GM23338 (cell line): ENCODE data around the gene HBD. TPM values are rescaled to one million over a fixed set of nuclear protein-coding genes. Genes with fewer than 3 reads are reported as not detected.

ENCODE experiments used
- ATAC-seq: fragments of 200-7000 bp; cut with Tn5 transposase; 3 replicates; pipeline ENCODE4 v1.9.1; 2020
- DNase-seq: peaks from one replicate; pipeline ENCODE4 v3.0.0-alpha.2; 2015; ENCODE audit warnings: low spot score
- H2AFZ ChIP-seq: fragments of 200-600 bp; sonication (generic); 2 replicates; pipeline ENCODE4 v1.8.0; 2016; ENCODE audit warnings: antibody characterized with exemption, mild to moderate bottlenecking, moderate library complexity
- H3F3A ChIP-seq: fragments of 200-600 bp; sonication (generic); replicated peaks from 2 replicates; pipeline ENCODE4 v1.8.0; 2017; ENCODE audit warnings: antibody characterized with exemption, mixed run types, low read depth
- H3K27ac ChIP-seq: fragments of 200-600 bp; sonication (generic); 2 replicates; pipeline ENCODE4 v1.6.1; 2016; ENCODE audit warnings: low read depth
- H3K27me3 ChIP-seq: fragments of 200-600 bp; sonication (generic); 2 replicates; pipeline ENCODE4 v1.8.0; 2016; ENCODE audit warnings: mild to moderate bottlenecking, mixed run types, moderate library complexity; ENCODE audit not compliant: insufficient read depth
- H3K36me3 ChIP-seq: fragments of 200-600 bp; sonication (generic); 2 replicates; pipeline ENCODE4 v1.8.0; 2016; ENCODE audit warnings: mild to moderate bottlenecking; ENCODE audit not compliant: insufficient read depth
- H3K4me1 ChIP-seq: fragments of 200-600 bp; sonication (generic); 2 replicates; pipeline ENCODE4 v1.8.0; 2016; ENCODE audit warnings: mild to moderate bottlenecking, moderate library complexity; ENCODE audit not compliant: insufficient read depth
- H3K4me2 ChIP-seq: fragments of 200-600 bp; sonication (generic); 2 replicates; pipeline ENCODE4 v1.7.1; 2017; ENCODE audit warnings: mixed run types
- H3K4me3 ChIP-seq: fragments of 200-600 bp; sonication (generic); 2 replicates; pipeline ENCODE4 v1.6.1; 2016; ENCODE audit warnings: mixed run types
- H3K79me2 ChIP-seq: fragments of 200-600 bp; sonication (generic); replicated peaks from 2 replicates; pipeline ENCODE4 v1.8.0; 2017; ENCODE audit warnings: mild to moderate bottlenecking; ENCODE audit not compliant: insufficient read depth
- H3K9me2 ChIP-seq: fragments of 200-600 bp; sonication (generic); 2 replicates; pipeline ENCODE4 v1.8.0; 2017; ENCODE audit not compliant: insufficient read depth
- H4K20me1 ChIP-seq: fragments of 200-600 bp; sonication (generic); replicated peaks from 2 replicates; pipeline ENCODE4 v1.8.0; 2017; ENCODE audit warnings: mild to moderate bottlenecking; ENCODE audit not compliant: insufficient read depth
- H3K27ac Mint-ChIP-seq: 2 replicates; pipeline ENCODE4 v1.8.0; 2020; ENCODE audit warnings: inconsistent platforms, mild to moderate bottlenecking, moderate library complexity, mixed read lengths
- H3K27me3 Mint-ChIP-seq: 3 replicates; pipeline ENCODE4 v1.8.0; 2022; ENCODE audit warnings: low read depth, mild to moderate bottlenecking, moderate library complexity, mixed read lengths, inconsistent platforms; ENCODE audit not compliant: insufficient read depth, poor library complexity
- H3K36me3 Mint-ChIP-seq: 3 replicates; pipeline ENCODE4 v1.8.0; 2021; ENCODE audit warnings: low read depth, mild to moderate bottlenecking, inconsistent platforms, moderate library complexity, mixed read lengths
- H3K4me1 Mint-ChIP-seq: 3 replicates; pipeline ENCODE4 v1.8.0; 2020; ENCODE audit warnings: mild to moderate bottlenecking, inconsistent platforms, mixed read lengths
- H3K4me3 Mint-ChIP-seq: 3 replicates; pipeline ENCODE4 v1.8.0; 2021; ENCODE audit warnings: moderate library complexity, mild to moderate bottlenecking, inconsistent platforms, mixed read lengths
- H3K9me3 Mint-ChIP-seq: 3 replicates; pipeline ENCODE4 v1.8.0; 2020; ENCODE audit warnings: moderate library complexity, mild to moderate bottlenecking, inconsistent platforms, mixed read lengths
- CREB1 ChIP-seq: fragments of 250-450 bp; sonication (Bioruptor Pico); IDR thresholded peaks from 2 replicates; pipeline ENCODE4 v1.5.0; 2020; ENCODE audit warnings: low read depth, mild to moderate bottlenecking, moderate library complexity
- CTCF ChIP-seq, 2 experiments: fragments of 200-600 bp in 1 of 2; sonication (generic) in 1 of 2; conservative IDR thresholded peaks; 2 replicates each; pipeline versions ENCODE4 v1.5.1 to v1.6.1; 2016 to 2017; ENCODE audit warnings: antibody characterized with exemption in 2 of 2, low read depth in 2 of 2, mild to moderate bottlenecking in 2 of 2, moderate library complexity in 1 of 2
- ETS1 ChIP-seq: IDR thresholded peaks from 2 replicates; pipeline ENCODE4 v1.6.1; 2016; ENCODE audit warnings: antibody characterized with exemption
- EZH2 ChIP-seq: fragments of 200-600 bp; sonication (generic); IDR thresholded peaks from one replicate; pipeline ENCODE4 v1.8.0; 2017; ENCODE audit warnings: antibody characterized with exemption, mild to moderate bottlenecking, low read depth; ENCODE audit not compliant: unreplicated experiment
- EZH2phosphoT487 ChIP-seq: fragments of 200-600 bp; sonication (generic); IDR thresholded peaks from one replicate; pipeline ENCODE4 v1.8.1; 2018; ENCODE audit warnings: antibody characterized with exemption; ENCODE audit not compliant: unreplicated experiment
- JUNB ChIP-seq: IDR thresholded peaks from one replicate; pipeline ENCODE4 v1.6.1; 2016; ENCODE audit warnings: antibody characterized with exemption; ENCODE audit not compliant: unreplicated experiment
- NANOG ChIP-seq: IDR thresholded peaks from 2 replicates; pipeline ENCODE4 v1.6.1; 2016; ENCODE audit warnings: antibody characterized with exemption, borderline replicate concordance
- POLR2AphosphoS5 ChIP-seq: IDR thresholded peaks from 2 replicates; pipeline ENCODE4 v1.6.1; 2016; ENCODE audit warnings: antibody characterized with exemption, low read depth
- REST ChIP-seq: IDR thresholded peaks from one replicate; pipeline ENCODE4 v1.6.1; 2018; ENCODE audit warnings: antibody characterized with exemption; ENCODE audit not compliant: unreplicated experiment
- STAT1 ChIP-seq: IDR thresholded peaks from one replicate; pipeline ENCODE4 v1.6.1; 2016; ENCODE audit warnings: antibody characterized with exemption; ENCODE audit not compliant: unreplicated experiment
- ZNF114 ChIP-seq: fragments of 250-450 bp; sonication (Bioruptor Pico); IDR thresholded peaks from 2 replicates; pipeline ENCODE4 v1.5.0; 2020; ENCODE audit warnings: mild to moderate bottlenecking, moderate library complexity
- ZNF331 ChIP-seq: fragments of 250-450 bp; sonication (Bioruptor Pico); IDR thresholded peaks from 2 replicates; pipeline ENCODE4 v1.5.0; 2020; ENCODE audit warnings: low read depth, mild to moderate bottlenecking, moderate library complexity
- ZNF462 ChIP-seq: fragments of 250-450 bp; sonication (Bioruptor Pico); IDR thresholded peaks from 2 replicates; pipeline ENCODE4 v1.5.0; 2020; ENCODE audit warnings: mild to moderate bottlenecking, moderate library complexity
- polyA plus RNA-seq: library from polyadenylated mRNA; unstranded; fragments of >200 nt; fragmentation: Nextera tagmentation; extraction: Ambion mirVana; gene quantifications from 2 replicates; pipeline ENCODE4 v1.2.1, GENCODE V29; 2016
- total RNA-seq: library from RNA; depleted of rRNA; stranded (reverse); fragments of >200 nt; shearing (Covaris generic); gene quantifications from 2 replicates; pipeline ENCODE4 v1.2.3, GENCODE V29; 2014

HBD gene
- total and polyA plus RNA-seq, 2 experiments from 2014 or later = not detected

- Mint-ChIP-seq H3K4me3 (no peak overlapping the region), H3K36me3 (no peaks in the 10 kb centered on the region)
- no peaks in the 10 kb centered on the region for H3K79me2 ChIP-seq
Observed at GRCh38 chr11:5237420-5237819, 3.1 kb upstream of the HBD start.

More at GRCh38 chr11:5237420-5237819, 3.1 kb upstream of the HBD start:
- Mint-ChIP-seq H3K9me3 (no peaks in the 10 kb centered on the region), H3K27me3 (no peaks in the 10 kb centered on the region), H3K27ac (no peak overlapping the region), H3K4me1 (no peaks in the 10 kb centered on the region)
- H3K9me2 ChIP-seq = no peaks in the 10 kb centered on the region
- no peak overlapping the region for H2AFZ ChIP-seq
- no peaks in the 10 kb centered on the region for H3K4me1 ChIP-seq
- ATAC-seq (no peak), DNase-seq (no peak)
- H3K4me2 ChIP-seq = no peak overlapping the region
- no peaks in the 10 kb centered on the region for H3F3A ChIP-seq
- H3K27me3 ChIP-seq = no peaks in the 10 kb centered on the region
- H3K4me3 ChIP-seq = no peak overlapping the region
- TF ChIP-seq JUNB (no peak), EZH2 (no peak), POLR2AphosphoS5 (no peak), EZH2phosphoT487 (no peak), ZNF331 (CRISPR knock-in tag) (no peak), CREB1 (no peak), ETS1 (no peak), REST (no peak), NANOG (no peak), STAT1 (no peak), CTCF (conservative IDR thresholded peaks at IDR 0.05; ENCODE audit: low read depth in 2 of 2) (no peak), ZNF462 (no peak), ZNF114 (CRISPR knock-in tag) (no peak)
- H4K20me1 ChIP-seq = no peaks in the 10 kb centered on the region
- no peak overlapping the region for H3K27ac ChIP-seq
- H3K36me3 ChIP-seq = no peaks in the 10 kb centered on the region
